Adrenal gland (tissue), 5 donors: Measurements from ENCODE around the gene ASMTL.

Experiments used
- CTCF ChIP-seq, 6 experiments: fragments of 450-650 bp in 4 of 6; fragments of 200-600 bp in 2 of 6; sonication (generic) in 1 of 6; IDR thresholded peaks; 1 replicate in 5 of 6; 2 replicates in 1 of 6; pipeline versions ENCODE4 v1.5.1 to v1.8.0; 2016 to 2021; ENCODE audit warnings: antibody characterized with exemption in 6 of 6, mild to moderate bottlenecking in 2 of 6, moderate library complexity in 1 of 6
- POLR2A ChIP-seq, 2 donors: fragments of 450-650 bp; IDR thresholded peaks; one replicate each; pipeline ENCODE4 v1.6.1; 2017; ENCODE audit warnings: antibody characterized with exemption in 2 of 2, mild to moderate bottlenecking in 2 of 2, moderate library complexity in 1 of 2
- donor health status: DM: no; HTN: no; CAD: no.

GRCh38 chrX:1416965-1417760, 35.5 kb downstream of the ASMTL start:
- no peak for TF ChIP-seq CTCF (IDR thresholded peaks at IDR 0.05)
- no peak for TF ChIP-seq POLR2A (IDR thresholded peaks at IDR 0.05)
